Type B pancreatic cell (in vitro differentiated cells): ENCODE data around the gene RASAL1. TPM values are rescaled to one million over a fixed set of nuclear protein-coding genes. Genes with fewer than 3 reads are reported as not detected.

ENCODE experiments used
- DNase-seq: peaks from one replicate; pipeline ENCODE4 v3.0.0; 2021; ENCODE audit warnings: mixed read lengths; ENCODE audit not compliant: unreplicated experiment; ENCODE audit errors: extremely low spot score
- H3K27ac Mint-ChIP-seq: 2 replicates; pipeline ENCODE4 v1.8.0; 2021; ENCODE audit warnings: mild to moderate bottlenecking, mixed read lengths
- H3K27me3 Mint-ChIP-seq: 2 replicates; pipeline ENCODE4 v1.8.0; 2021; ENCODE audit warnings: mixed read lengths
- H3K36me3 Mint-ChIP-seq: 2 replicates; pipeline ENCODE4 v1.8.0; 2021; ENCODE audit warnings: mixed read lengths
- H3K4me1 Mint-ChIP-seq: one replicate; pipeline ENCODE4 v1.8.0; 2021; ENCODE audit warnings: mixed read lengths; ENCODE audit not compliant: unreplicated experiment
- H3K4me3 Mint-ChIP-seq: 2 replicates; pipeline ENCODE4 v1.8.0; 2021; ENCODE audit warnings: mild to moderate bottlenecking, mixed read lengths
- H3K9me3 Mint-ChIP-seq: 2 replicates; pipeline ENCODE4 v1.8.0; 2021; ENCODE audit warnings: mixed read lengths
- total RNA-seq: library from RNA; stranded (reverse); gene quantifications from 2 replicates; pipeline ENCODE4 v1.2.1, GENCODE V29; 2021; ENCODE audit warnings: low replicate concordance
- TF ChIP-seq, protein P1 (sequence below): fragments of 200-600 bp; sonication (generic); conservative IDR thresholded peaks from 2 replicates; pipeline ENCODE4 v1.5.0; 2021; ENCODE audit warnings: antibody characterized with exemption, mild to moderate bottlenecking

Gene RASAL1
- total RNA-seq, 1 donor from 2014 or later: 0.58 TPM

DNA sequence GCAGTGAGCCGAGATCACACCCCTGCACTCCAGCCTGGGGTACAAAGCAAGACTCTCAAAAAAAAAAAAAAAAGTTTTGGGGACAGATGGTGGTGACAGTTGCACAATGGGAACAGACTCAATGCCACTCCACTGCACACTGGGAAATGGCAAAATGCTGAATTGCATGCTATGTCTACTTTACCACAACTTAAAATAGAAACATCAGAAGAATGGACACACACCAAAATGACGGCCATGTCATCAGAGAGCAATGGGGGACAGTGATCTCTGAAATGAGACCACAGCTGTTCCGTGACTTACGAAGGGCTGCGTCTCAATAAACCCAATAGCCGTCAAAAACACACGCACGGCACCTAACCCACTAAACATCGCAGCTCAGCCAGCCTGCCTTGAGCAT is 36.0 kb upstream of the RASAL1 start:
- peaks cover 3% of the 10 kb centered on the region for H3K4me1 Mint-ChIP-seq
- DNase-seq: no peak
- no peaks in the 10 kb centered on the region for H3K9me3 Mint-ChIP-seq
- H3K4me3 Mint-ChIP-seq: no peak overlapping the region
- TF ChIP-seq, protein P1, sequence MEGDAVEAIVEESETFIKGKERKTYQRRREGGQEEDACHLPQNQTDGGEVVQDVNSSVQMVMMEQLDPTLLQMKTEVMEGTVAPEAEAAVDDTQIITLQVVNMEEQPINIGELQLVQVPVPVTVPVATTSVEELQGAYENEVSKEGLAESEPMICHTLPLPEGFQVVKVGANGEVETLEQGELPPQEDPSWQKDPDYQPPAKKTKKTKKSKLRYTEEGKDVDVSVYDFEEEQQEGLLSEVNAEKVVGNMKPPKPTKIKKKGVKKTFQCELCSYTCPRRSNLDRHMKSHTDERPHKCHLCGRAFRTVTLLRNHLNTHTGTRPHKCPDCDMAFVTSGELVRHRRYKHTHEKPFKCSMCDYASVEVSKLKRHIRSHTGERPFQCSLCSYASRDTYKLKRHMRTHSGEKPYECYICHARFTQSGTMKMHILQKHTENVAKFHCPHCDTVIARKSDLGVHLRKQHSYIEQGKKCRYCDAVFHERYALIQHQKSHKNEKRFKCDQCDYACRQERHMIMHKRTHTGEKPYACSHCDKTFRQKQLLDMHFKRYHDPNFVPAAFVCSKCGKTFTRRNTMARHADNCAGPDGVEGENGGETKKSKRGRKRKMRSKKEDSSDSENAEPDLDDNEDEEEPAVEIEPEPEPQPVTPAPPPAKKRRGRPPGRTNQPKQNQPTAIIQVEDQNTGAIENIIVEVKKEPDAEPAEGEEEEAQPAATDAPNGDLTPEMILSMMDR: no peak
- H3K36me3 Mint-ChIP-seq: peaks cover 24% of the 10 kb centered on the region
- no peaks in the 10 kb centered on the region for H3K27me3 Mint-ChIP-seq
- no peak overlapping the region for H3K27ac Mint-ChIP-seq

DNA sequence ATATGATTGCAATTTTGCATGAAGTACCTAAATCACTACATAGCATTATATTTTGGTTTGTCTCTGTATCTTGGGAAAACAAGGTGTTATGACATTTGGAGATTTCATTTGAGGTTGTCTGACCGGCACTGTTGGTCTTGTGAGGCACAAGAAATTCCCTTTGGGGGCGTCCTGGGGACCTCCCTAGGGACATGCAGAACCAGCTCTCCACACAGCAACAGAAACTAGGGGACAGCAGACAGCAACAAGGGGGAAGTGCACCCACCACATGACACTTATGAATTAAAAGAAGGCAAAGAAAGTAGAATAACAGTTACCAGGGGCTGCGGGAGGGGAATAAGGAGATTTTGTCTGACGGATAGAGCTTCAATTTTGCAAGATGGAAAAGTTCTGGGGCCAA is 35.4 kb upstream of the RASAL1 start:
- Mint-ChIP-seq H3K27me3 (no peaks in the 10 kb centered on the region), H3K27ac (no peak overlapping the region), H3K36me3 (peaks cover 25% of the 10 kb centered on the region), H3K4me3 (no peak overlapping the region), H3K4me1 (peaks cover 3% of the 10 kb centered on the region), H3K9me3 (no peaks in the 10 kb centered on the region)
- no peak for DNase-seq
- TF ChIP-seq, protein P1: no peak

DNA sequence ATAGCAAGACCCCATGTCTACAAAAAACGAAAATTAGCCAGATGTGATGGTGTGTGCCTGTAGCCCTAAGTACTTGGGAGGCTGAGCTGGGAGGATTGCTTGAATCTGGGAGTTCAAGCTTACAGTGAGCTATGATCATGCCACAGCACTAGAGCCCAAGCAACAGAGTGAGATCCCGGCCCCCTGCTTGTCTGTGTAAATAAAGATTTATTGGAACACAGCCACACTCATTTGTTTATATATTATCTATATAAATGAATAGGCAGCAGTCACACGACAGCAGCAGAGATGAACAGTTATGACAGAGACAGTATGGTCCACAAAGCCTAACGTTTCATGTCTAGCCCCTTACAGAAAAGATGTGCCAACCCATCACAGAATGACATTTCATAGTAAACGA is 34.9 kb upstream of the RASAL1 start:
- Mint-ChIP-seq H3K4me1 (peaks cover 3% of the 10 kb centered on the region), H3K27me3 (no peaks in the 10 kb centered on the region), H3K4me3 (no peak overlapping the region), H3K9me3 (no peaks in the 10 kb centered on the region), H3K36me3 (peaks cover 25% of the 10 kb centered on the region), H3K27ac (no peak overlapping the region)
- TF ChIP-seq, protein P1: no peak
- no peak for DNase-seq

DNA sequence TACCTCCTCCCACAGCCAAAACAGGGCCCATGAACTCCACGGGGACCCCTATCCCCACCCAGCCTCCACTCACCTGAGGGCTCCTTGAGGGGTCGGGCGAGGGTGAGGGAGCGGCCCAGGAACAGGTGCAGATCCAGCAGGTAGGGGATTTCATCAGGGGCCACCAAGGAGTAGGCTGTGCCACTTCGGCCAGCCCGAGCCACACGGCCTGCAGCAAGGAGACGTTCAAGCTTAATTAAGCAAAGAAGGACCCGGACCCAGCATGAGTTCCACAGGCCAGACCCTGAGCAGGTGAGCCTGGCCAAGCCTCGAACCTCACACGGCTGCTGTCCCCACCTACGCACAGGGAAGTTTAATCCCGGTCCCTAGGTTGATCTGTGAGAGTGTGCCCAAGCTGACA is 34.1 kb upstream of the RASAL1 start:
- H3K9me3 Mint-ChIP-seq: no peaks in the 10 kb centered on the region
- DNase-seq: no peak
- H3K27me3 Mint-ChIP-seq: no peaks in the 10 kb centered on the region
- no peak overlapping the region for H3K4me3 Mint-ChIP-seq
- peaks cover 22% of the 10 kb centered on the region for H3K36me3 Mint-ChIP-seq
- H3K27ac Mint-ChIP-seq: no peak overlapping the region
- H3K4me1 Mint-ChIP-seq: peaks cover 3% of the 10 kb centered on the region
- TF ChIP-seq, protein P1: no peak

DNA sequence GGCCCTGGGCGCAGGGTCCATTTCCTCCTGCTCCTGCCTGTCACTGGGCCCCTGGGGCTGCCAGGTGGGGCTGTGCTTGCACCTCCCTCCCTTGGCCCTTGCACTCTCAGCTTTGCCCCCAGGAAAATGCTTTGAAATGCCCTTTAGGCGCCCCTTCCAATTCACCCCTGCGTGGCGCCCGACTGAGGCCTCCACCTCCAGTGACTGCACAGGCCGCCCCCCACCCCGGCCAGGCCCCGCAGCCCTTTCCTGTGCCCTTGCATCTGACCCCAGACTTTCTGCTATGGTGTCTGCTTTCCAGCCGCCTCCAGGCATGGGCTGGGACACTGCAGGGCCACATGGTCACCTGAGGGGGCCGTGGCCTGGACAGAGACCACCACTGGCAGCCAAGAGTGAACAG is 32.3 kb upstream of the RASAL1 start:
- no peak overlapping the region for H3K27ac Mint-ChIP-seq
- peaks cover 18% of the 10 kb centered on the region for H3K36me3 Mint-ChIP-seq
- H3K27me3 Mint-ChIP-seq: no peaks in the 10 kb centered on the region
- no peak overlapping the region for H3K4me3 Mint-ChIP-seq
- H3K4me1 Mint-ChIP-seq: no peaks in the 10 kb centered on the region
- TF ChIP-seq, protein P1: no peak
- no peak for DNase-seq
- H3K9me3 Mint-ChIP-seq: no peaks in the 10 kb centered on the region
